GM12878 (cell line): ENCODE results near the gene KLHL26. TPM values are rescaled to one million over a fixed set of nuclear protein-coding genes. Genes with fewer than 3 reads are reported as not detected.

Experiments
- ATAC-seq: fragments of 200-7000 bp; cut with Tn5 transposase; 3 replicates; pipeline ENCODE4 v1.9.1; 2020; ENCODE audit warnings: mild to moderate bottlenecking, moderate library complexity
- BruUV-seq: library from RNA; stranded (reverse); fragments of 400-500 nt; replicated peaks from 2 replicates; lab custom pipeline; 2021; lab: Mats Ljungman, UMichigan
- CTCF ChIA-PET: fragments of 300-600 bp; sonication (Branson Sonifier 250); formaldehyde crosslinking; extraction: SDS; loops from one replicate; lab custom pipeline; 2021; ENCODE audit warnings: inconsistent platforms; lab: Yijun Ruan, JAX
- POLR2A ChIA-PET: fragments of 350-600 bp; formaldehyde crosslinking; extraction: SDS; loops from one replicate; lab custom pipeline; 2021; ENCODE audit warnings: inconsistent platforms; lab: Charles Lee
- RAD21 ChIA-PET: fragments of 300-600 bp; sonication (Branson Sonifier 250); formaldehyde crosslinking; loops from one replicate; lab custom pipeline; 2023; ENCODE audit warnings: antibody characterized with exemption; ENCODE audit not compliant: unreplicated experiment; lab: Charles Lee
- SMC1A ChIA-PET: fragments of 300-600 bp; sonication (Branson Sonifier 250); formaldehyde crosslinking; loops from one replicate; lab custom pipeline; 2023; ENCODE audit not compliant: unreplicated experiment, uncharacterized antibody; lab: Charles Lee
- DNase-seq: peaks from one replicate; pipeline ENCODE4 v3.0.0-alpha.2; 2011; ENCODE audit warnings: low read depth, low spot score
- FAIRE-seq: peaks from 3 replicates; lab custom pipeline; 2011; peaks lifted over from hg19 to GRCh38; lab: Jason Lieb, UNC
- H2AFZ ChIP-seq: 2 replicates; pipeline ENCODE4 v1.6.0; 2011; ENCODE audit warnings: low read depth, low read length, control low read depth; ENCODE audit not compliant: control insufficient read depth
- H3K27ac ChIP-seq: 2 replicates; pipeline ENCODE4 v1.5.1; 2011; ENCODE audit warnings: control low read depth; ENCODE audit not compliant: control insufficient read depth, insufficient read depth
- H3K27me3 ChIP-seq, 2 experiments: replicated peaks in 1 of 2; 2 replicates each; pipeline versions ENCODE4 v1.6.0 to v1.6.1; 2011; ENCODE audit warnings: low read length in 1 of 2; ENCODE audit not compliant: control insufficient read depth in 2 of 2, insufficient read depth in 2 of 2
- H3K36me3 ChIP-seq, 2 experiments: 2 replicates each; pipeline ENCODE4 v1.5.1; 2011; ENCODE audit warnings: low read length in 1 of 2; ENCODE audit not compliant: control insufficient read depth in 2 of 2, insufficient read depth in 2 of 2
- H3K4me1 ChIP-seq: 2 replicates; pipeline ENCODE4 v1.6.1; 2011; ENCODE audit warnings: mild to moderate bottlenecking, low read length, moderate library complexity, mixed read lengths; ENCODE audit not compliant: control insufficient read depth, insufficient read depth
- H3K4me2 ChIP-seq: 2 replicates; pipeline ENCODE4 v1.6.0; 2011; ENCODE audit warnings: control low read depth; ENCODE audit not compliant: control insufficient read depth, insufficient read depth
- H3K4me3 ChIP-seq: fragments of 200-600 bp; sonication (generic); 2 replicates; pipeline ENCODE4 v1.5.1; 2016
- H3K79me2 ChIP-seq: 2 replicates; pipeline ENCODE4 v1.6.0; 2011; ENCODE audit warnings: low read length; ENCODE audit not compliant: control insufficient read depth, insufficient read depth
- H3K9ac ChIP-seq: 2 replicates; pipeline ENCODE4 v1.8.0; 2011; ENCODE audit warnings: low read length, control low read depth, mixed read lengths; ENCODE audit not compliant: control insufficient read depth, insufficient read depth
- H3K9me3 ChIP-seq: replicated peaks from 3 replicates; pipeline ENCODE4 v1.5.1; 2011; ENCODE audit warnings: mild to moderate bottlenecking, low read length; ENCODE audit not compliant: control insufficient read depth, insufficient read depth
- H4K20me1 ChIP-seq: 2 replicates; pipeline ENCODE4 v1.6.0; 2011; ENCODE audit not compliant: control insufficient read depth, insufficient read depth
- SIN3A ChIP-seq: IDR thresholded peaks from 2 replicates; pipeline ENCODE4 v1.6.1; 2012; ENCODE audit warnings: low read depth, low read length, improper control_type of control experiment
- SUPT20H ChIP-seq: IDR thresholded peaks from 2 replicates; pipeline ENCODE4 v1.6.1; 2011; ENCODE audit warnings: low read depth, mild to moderate bottlenecking, low read length, moderate library complexity, borderline replicate concordance; ENCODE audit not compliant: control insufficient read depth
- YBX1 ChIP-seq: fragments of 450-650 bp; IDR thresholded peaks from 2 replicates; pipeline ENCODE4 v1.6.1; 2016; ENCODE audit warnings: antibody characterized with exemption
- ZNF207 ChIP-seq: fragments of 450-650 bp; IDR thresholded peaks from 2 replicates; pipeline ENCODE4 v1.6.1; 2014; ENCODE audit warnings: antibody characterized with exemption, mild to moderate bottlenecking, borderline replicate concordance
- WGBS: methylation state at CpG from one replicate; pipeline ENCODE4 v1.1.6; 2016; ENCODE audit warnings: low lambda C conversion rate; ENCODE audit not compliant: insufficient replicate concordance, insufficient coverage; ENCODE audit errors: missing lambda C conversion rate; 5-methylcytosine and 5-hydroxymethylcytosine counted together
- in situ Hi-C: fragments of 300-500 bp; cut with MboI; formaldehyde crosslinking; loops from 9 replicates; pipeline ENCODE4 v1.14.3; 2018; ENCODE audit warnings: mixed read lengths
- intact Hi-C: fragments of 100-400 bp; cut with micrococcal nuclease; formaldehyde crosslinking; loops from one replicate; pipeline ENCODE4 v1.14.2; 2022; ENCODE audit not compliant: unreplicated experiment
- polyA plus RNA-seq, 11 experiments: library from polyadenylated mRNA; depleted of rRNA in 4 of 11; unstranded in 6 of 11; stranded (reverse) in 5 of 11; fragments of >200 nt; fragmentation: Nextera tagmentation in 4 of 11; fragmentation: Illumina TruSeq in 1 of 11; extraction: Ambion mirVana in 4 of 11; extraction: Trizol in 1 of 11; gene quantifications; 1 replicate in 1 of 11; 2 replicates in 10 of 11; pipeline versions ENCODE4 v1.2.1 to v1.2.3, GENCODE V29; 2011 to 2016; ENCODE audit warnings: inconsistent platforms in 2 of 11, missing spikeins in 2 of 11, low read depth in 1 of 11
- total RNA-seq, 4 experiments: library from RNA; depleted of rRNA in 3 of 4; stranded (reverse); fragments of >200 nt in 3 of 4; fragmentation: Illumina TruSeq in 1 of 4; extraction: Trizol in 1 of 4; gene quantifications; 2 replicates each; pipeline versions ENCODE4 v1.2.1 to v1.2.3, GENCODE V29; 2013 to 2021
- TF ChIP-seq, protein P1 (sequence below): fragments of 450-650 bp; IDR thresholded peaks from 2 replicates; pipeline ENCODE4 v1.6.1; 2017; ENCODE audit warnings: mild to moderate bottlenecking

KLHL26 gene
- total and polyA plus RNA-seq, 10 of the 15 experiments (the other 5 are each of a cell fraction or from before 2014, with no cell fraction given): 0.18 to 14.6 (median 2.9) TPM

DNA sequence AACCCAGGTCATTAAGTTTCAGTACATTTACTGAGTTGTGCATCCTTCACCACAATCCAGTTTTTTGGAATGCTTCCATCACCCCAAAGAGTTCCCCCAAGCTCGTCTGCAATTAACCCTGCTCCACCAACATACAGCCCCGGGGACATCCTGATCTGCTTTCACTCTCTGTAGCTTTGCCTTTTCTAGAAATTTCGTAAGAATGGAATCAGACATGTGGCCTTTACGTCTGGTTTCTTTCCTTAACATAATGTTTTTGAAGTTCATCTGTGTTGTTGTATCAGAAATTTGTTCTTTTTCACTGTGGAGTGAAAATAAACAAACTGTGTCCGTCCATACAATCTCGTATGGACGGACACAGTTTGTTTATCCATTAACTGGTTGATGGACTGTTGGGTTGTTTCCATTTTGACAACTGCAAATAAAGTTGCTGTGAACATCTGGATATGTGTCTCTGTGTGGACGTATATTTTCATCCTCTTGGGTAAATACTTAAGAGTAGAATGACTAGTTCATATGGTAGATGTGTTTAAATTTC is 2.9 kb downstream of the KLHL26 start:
- no peak for ATAC-seq
- Histone ChIP-seq H3K27ac (no peak overlapping the region), H3K36me3 (no peaks in the 10 kb centered on the region), H3K9ac (no peak overlapping the region), H3K4me2 (no peak overlapping the region), H3K79me2 (peaks cover 14% of the 10 kb centered on the region), H3K9me3 (no peaks in the 10 kb centered on the region), H3K4me1 (peaks cover 9% of the 10 kb centered on the region), H3K4me3 (no peak overlapping the region), H3K27me3 (no peaks in the 10 kb centered on the region), H2AFZ (no peak overlapping the region), H4K20me1 (no peaks in the 10 kb centered on the region)
- TF ChIP-seq, protein P1, sequence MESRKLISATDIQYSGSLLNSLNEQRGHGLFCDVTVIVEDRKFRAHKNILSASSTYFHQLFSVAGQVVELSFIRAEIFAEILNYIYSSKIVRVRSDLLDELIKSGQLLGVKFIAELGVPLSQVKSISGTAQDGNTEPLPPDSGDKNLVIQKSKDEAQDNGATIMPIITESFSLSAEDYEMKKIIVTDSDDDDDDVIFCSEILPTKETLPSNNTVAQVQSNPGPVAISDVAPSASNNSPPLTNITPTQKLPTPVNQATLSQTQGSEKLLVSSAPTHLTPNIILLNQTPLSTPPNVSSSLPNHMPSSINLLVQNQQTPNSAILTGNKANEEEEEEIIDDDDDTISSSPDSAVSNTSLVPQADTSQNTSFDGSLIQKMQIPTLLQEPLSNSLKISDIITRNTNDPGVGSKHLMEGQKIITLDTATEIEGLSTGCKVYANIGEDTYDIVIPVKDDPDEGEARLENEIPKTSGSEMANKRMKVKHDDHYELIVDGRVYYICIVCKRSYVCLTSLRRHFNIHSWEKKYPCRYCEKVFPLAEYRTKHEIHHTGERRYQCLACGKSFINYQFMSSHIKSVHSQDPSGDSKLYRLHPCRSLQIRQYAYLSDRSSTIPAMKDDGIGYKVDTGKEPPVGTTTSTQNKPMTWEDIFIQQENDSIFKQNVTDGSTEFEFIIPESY: no peak
- TF ChIP-seq ZNF207: no peak
- no peak for TF ChIP-seq SUPT20H
- TF ChIP-seq YBX1: no peak
- TF ChIP-seq SIN3A: no peak
- ChIA-PET CTCF (interaction anchor here (0.6 to 1.8 kb wide), 3 partner anchors 46 to 219 kb away, joined by 3 to 4 read pairs (median 3); no protein-coding TSS in a partner anchor), SMC1A (interaction anchor here (1.4 kb wide), 1 partner anchor 9 kb away, joined by 3 read pairs; no protein-coding TSS in a partner anchor), POLR2A (interaction anchor here (0.6 to 1.2 kb wide), 3 partner anchors 10 to 81 kb away, joined by 3 to 7 read pairs (median 4); no protein-coding TSS in a partner anchor), RAD21 (interaction anchor here (0.7 to 1.0 kb wide), 2 partner anchors 114 to 132 kb away, joined by 3 to 4 read pairs; no protein-coding TSS in a partner anchor)
- FAIRE-seq: no peak
- 86% methylated on average over 8 of the region's 8 CpGs for WGBS
- intact Hi-C loops (no loop called here), in situ Hi-C loops (no loop called here)
- DNase-seq: no peak
- BruUV-seq: no TSS peak
